ENCODE results near the gene MLLT3.

- TF ChIP-seq CTCF (IDR thresholded peaks at IDR 0.05; ENCODE audit: poor library complexity) (no peak), EZH2 (IDR thresholded peaks at IDR 0.05; ENCODE audit: borderline replicate concordance) (no peak)
Observed at GRCh38 chr9:20632705-20633104, 10.4 kb upstream of the MLLT3 start.
